ENCODE data around the gene GALNT9. TPM values are rescaled to one million over a fixed set of nuclear protein-coding genes. Genes with fewer than 3 reads are reported as not detected.

The GALNT9 gene
- total and polyA plus RNA-seq, 9 donors: 0.12 to 21.9 (median 1.3) TPM; not detected in 1

DNA sequence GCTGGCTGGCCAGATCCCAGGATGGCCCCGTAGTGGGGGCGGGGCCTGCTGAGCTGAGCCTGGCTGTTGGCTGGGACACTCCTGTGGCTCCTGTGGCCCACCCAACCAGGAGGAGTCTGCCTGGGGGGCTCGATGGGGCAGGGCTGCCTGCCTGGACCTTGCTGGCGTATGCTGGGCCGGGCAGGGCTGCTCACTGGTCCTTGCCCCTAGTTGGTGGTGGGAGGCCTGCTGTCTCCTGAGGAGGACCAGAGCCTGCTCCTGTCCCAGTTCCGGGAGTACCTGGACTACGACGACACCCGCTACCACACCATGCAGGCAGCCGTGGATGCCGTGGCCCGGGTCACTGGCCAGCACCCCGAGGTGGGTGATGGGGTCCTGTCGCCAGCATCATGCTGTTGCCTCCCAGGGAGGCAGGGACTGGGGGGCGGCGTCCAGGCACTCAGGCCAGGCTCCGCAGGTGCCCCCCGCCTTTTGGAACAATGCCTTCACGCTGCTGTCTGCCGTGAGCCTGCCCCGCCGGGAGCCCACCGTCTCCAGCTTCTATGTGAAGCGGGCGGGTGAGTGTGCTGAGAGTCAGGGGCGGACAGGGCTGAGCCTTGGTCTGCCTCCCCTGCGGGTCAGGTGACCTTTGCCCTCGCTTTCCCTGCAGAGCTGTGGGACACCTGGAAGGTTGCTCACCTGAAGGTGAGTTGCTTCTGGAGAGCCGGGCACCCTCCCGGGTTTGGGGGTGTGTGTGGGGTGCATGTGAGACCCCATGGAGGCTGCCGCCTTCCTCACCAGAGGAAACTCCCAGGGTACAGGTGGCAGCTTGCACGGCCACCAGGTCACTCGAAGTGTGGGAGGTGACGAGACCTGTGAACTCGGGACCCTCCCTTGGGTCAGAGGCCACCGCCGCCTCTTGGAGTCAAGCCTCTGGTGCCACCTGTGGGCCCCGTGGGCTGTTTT lies 181.7 kb downstream of the GALNT9 start:
- H3K9me3 ChIP-seq: no peaks in the 10 kb centered on the region
- H3K36me3 ChIP-seq: no peaks in the 10 kb centered on the region
- peaks cover 21% of the 10 kb centered on the region for H3K4me1 ChIP-seq (ENCODE audit: insufficient read depth)
- no peak overlapping the region for H3K4me3 ChIP-seq
- DNase-seq: peak in 2 of 5 donors; percentile 36 to 42
- no peaks in the 10 kb centered on the region for H3K27me3 ChIP-seq
- peak overlapping the region in 1 of 2 donors; percentile 26 for H3K27ac ChIP-seq
- intact Hi-C loops (cut with DNase I): no loop called here
- TF ChIP-seq POLR2A (IDR thresholded peaks at IDR 0.05): no peak
- no peak for TF ChIP-seq EP300 (IDR thresholded peaks at IDR 0.05)
- TF ChIP-seq, protein P1, sequence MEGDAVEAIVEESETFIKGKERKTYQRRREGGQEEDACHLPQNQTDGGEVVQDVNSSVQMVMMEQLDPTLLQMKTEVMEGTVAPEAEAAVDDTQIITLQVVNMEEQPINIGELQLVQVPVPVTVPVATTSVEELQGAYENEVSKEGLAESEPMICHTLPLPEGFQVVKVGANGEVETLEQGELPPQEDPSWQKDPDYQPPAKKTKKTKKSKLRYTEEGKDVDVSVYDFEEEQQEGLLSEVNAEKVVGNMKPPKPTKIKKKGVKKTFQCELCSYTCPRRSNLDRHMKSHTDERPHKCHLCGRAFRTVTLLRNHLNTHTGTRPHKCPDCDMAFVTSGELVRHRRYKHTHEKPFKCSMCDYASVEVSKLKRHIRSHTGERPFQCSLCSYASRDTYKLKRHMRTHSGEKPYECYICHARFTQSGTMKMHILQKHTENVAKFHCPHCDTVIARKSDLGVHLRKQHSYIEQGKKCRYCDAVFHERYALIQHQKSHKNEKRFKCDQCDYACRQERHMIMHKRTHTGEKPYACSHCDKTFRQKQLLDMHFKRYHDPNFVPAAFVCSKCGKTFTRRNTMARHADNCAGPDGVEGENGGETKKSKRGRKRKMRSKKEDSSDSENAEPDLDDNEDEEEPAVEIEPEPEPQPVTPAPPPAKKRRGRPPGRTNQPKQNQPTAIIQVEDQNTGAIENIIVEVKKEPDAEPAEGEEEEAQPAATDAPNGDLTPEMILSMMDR (IDR thresholded peaks at IDR 0.05): no peak
- WGBS, 3 donors: 85 to 94% (median 87%) methylated on average over 34 to 38 of the region's 38 CpGs

DNA sequence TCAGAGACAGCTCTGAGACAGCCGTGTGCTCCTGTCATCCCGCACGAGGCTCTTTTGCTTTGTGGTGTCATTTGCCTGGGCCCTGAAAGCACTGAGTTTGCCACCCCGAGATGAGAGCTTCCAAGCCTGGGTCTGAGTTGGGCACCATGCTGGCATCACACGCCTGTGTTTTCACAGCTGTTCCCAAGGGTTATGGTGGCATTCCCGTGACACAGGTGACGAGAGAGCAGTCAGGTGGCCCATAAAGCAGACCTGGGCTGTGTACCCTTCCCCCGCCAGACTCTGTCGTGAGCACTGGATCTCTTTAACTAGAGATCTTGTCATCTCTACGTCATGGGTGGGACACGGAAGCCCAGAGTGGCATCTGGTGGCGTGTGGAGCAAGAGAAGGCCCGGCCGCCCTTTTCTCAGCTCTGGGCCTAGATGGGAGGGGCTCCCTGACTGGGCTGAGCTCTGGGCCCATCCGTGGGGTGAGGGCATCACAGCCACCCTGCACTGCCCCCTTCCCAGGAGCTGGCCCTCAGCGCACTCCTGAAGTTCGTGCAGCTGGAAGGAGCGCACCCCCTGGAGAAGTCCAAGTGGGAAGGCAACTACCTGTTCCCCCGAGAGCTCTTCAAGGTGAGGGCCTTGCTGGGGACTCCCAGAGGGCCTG lies 182.5 kb downstream of the GALNT9 start:
- peak in 2 of 5 donors; percentile 34 to 38 for DNase-seq
- peak overlapping the region in 1 of 2 donors; percentile 26 for H3K27ac ChIP-seq
- no peaks in the 10 kb centered on the region for H3K36me3 ChIP-seq
- no peaks in the 10 kb centered on the region for H3K27me3 ChIP-seq
- intact Hi-C loops (cut with DNase I): no loop called here
- 71 to 92% (median 77%) methylated on average over 19 of the region's 19 CpGs for WGBS, 3 donors
- no peak overlapping the region for H3K4me3 ChIP-seq
- peaks cover 25% of the 10 kb centered on the region for H3K4me1 ChIP-seq (ENCODE audit: insufficient read depth)
- TF ChIP-seq POLR2A (IDR thresholded peaks at IDR 0.05): no peak
- TF ChIP-seq EP300 (IDR thresholded peaks at IDR 0.05): no peak
- TF ChIP-seq, protein P1 (IDR thresholded peaks at IDR 0.05): no peak
- H3K9me3 ChIP-seq: no peaks in the 10 kb centered on the region

Small RNAs within 50 kb of the gene (small RNA-seq; reads per million reads assigned to genes)
- not detected for gene AC138466.3

Other genes with a start within 250 kb of the GALNT9 start
- gene DDX51, start 185.3 kb downstream of the GALNT9 start, total RNA-seq: 10 to 100 TPM; 18.0 to 26.2 (median 21.8) TPM
- 10 to 100 TPM in 1 of 2 donors, 1 to 10 TPM in 1; 10.0 to 21.9 TPM for gene DDX51, start 185.3 kb downstream of the GALNT9 start, polyA plus RNA-seq
- 10 to 100 TPM in 6 of 7 donors, 1 to 10 TPM in 1; 8.6 to 23.4 (median 18.5) TPM for gene NOC4L, start 185.1 kb downstream of the GALNT9 start, total RNA-seq
- 10 to 100 TPM in 1 of 2 donors, 1 to 10 TPM in 1; 1.2 to 24.6 TPM for gene NOC4L, start 185.1 kb downstream of the GALNT9 start, polyA plus RNA-seq
- 10 to 100 TPM; 12.6 to 69.5 (median 54.3) TPM for gene FBRSL1, start 160.6 kb upstream of the GALNT9 start, total RNA-seq
- 10 to 100 TPM in 1 of 2 donors, 1 to 10 TPM in 1; 3.2 to 22.2 TPM for gene FBRSL1, start 160.6 kb upstream of the GALNT9 start, polyA plus RNA-seq

Measured in ovary (tissue), 9 donors.